Parathyroid adenoma (tissue), 2 donors: ENCODE measurements around the gene HCCS.

Source experiments
- H2AFZ ChIP-seq: fragments of 300-600 bp; sonication (generic); one replicate; pipeline ENCODE4 v1.7.0; 2017; ENCODE audit warnings: antibody characterized with exemption, mild to moderate bottlenecking
- H3K27ac ChIP-seq: fragments of 300-600 bp; sonication (generic); one replicate; pipeline ENCODE4 v1.7.0; 2017
- H3K27me3 ChIP-seq: fragments of 300-600 bp; sonication (generic); one replicate; pipeline ENCODE4 v1.7.0; 2017; ENCODE audit warnings: low read length; ENCODE audit not compliant: control insufficient read depth, insufficient read depth
- H3K36me3 ChIP-seq: fragments of 300-600 bp; sonication (generic); one replicate; pipeline ENCODE4 v1.7.0; 2017; ENCODE audit warnings: low read length; ENCODE audit not compliant: control insufficient read depth, insufficient read depth
- H3K4me1 ChIP-seq: fragments of 300-600 bp; sonication (generic); one replicate; pipeline ENCODE4 v1.7.0; 2017; ENCODE audit warnings: control low read depth
- H3K4me2 ChIP-seq: fragments of 300-600 bp; sonication (generic); one replicate; pipeline ENCODE4 v1.7.0; 2017; ENCODE audit warnings: low read length
- H3K4me3 ChIP-seq: fragments of 300-600 bp; sonication (generic); one replicate; pipeline ENCODE4 v1.7.0; 2017; ENCODE audit warnings: low read depth, low read length
- H3K79me2 ChIP-seq: fragments of 300-600 bp; sonication (generic); one replicate; pipeline ENCODE4 v1.7.0; 2017; ENCODE audit warnings: control low read depth
- H3K9ac ChIP-seq: fragments of 300-600 bp; sonication (generic); one replicate; pipeline ENCODE4 v1.7.0; 2017; ENCODE audit warnings: mild to moderate bottlenecking
- H3K9me3 ChIP-seq: fragments of 300-600 bp; sonication (generic); one replicate; pipeline ENCODE4 v1.7.0; 2017; ENCODE audit warnings: low read length; ENCODE audit not compliant: control insufficient read depth
- CTCF ChIP-seq: fragments of 300-600 bp; sonication (generic); IDR thresholded peaks from one replicate; pipeline ENCODE4 v1.7.0; 2017; ENCODE audit warnings: antibody characterized with exemption, mild to moderate bottlenecking
- donor health status: primary hyperparathyroidism.

Gene HCCS

GRCh38 chrX:11073381-11073780 lies 37.8 kb upstream of the HCCS start:
- H3K9ac ChIP-seq: no peak overlapping the region
- H3K4me3 ChIP-seq: no peak overlapping the region
- no peaks in the 10 kb centered on the region for H3K27me3 ChIP-seq
- no peak overlapping the region for H3K4me2 ChIP-seq
- H3K36me3 ChIP-seq: no peaks in the 10 kb centered on the region
- H3K27ac ChIP-seq: no peak overlapping the region
- H2AFZ ChIP-seq: no peak overlapping the region
- H3K9me3 ChIP-seq: no peaks in the 10 kb centered on the region
- no peaks in the 10 kb centered on the region for H3K79me2 ChIP-seq
- peaks cover 7% of the 10 kb centered on the region for H3K4me1 ChIP-seq
- no peak for TF ChIP-seq CTCF

GRCh38 chrX:11080741-11081305 lies 30.3 kb upstream of the HCCS start:
- no peak for TF ChIP-seq CTCF
- H3K27me3 ChIP-seq: no peaks in the 10 kb centered on the region
- H3K79me2 ChIP-seq: no peaks in the 10 kb centered on the region
- no peak overlapping the region for H3K4me2 ChIP-seq
- no peak overlapping the region for H3K27ac ChIP-seq
- H3K9me3 ChIP-seq: no peaks in the 10 kb centered on the region
- no peaks in the 10 kb centered on the region for H3K36me3 ChIP-seq
- H3K4me3 ChIP-seq: no peak overlapping the region
- peaks cover 10% of the 10 kb centered on the region for H3K4me1 ChIP-seq
- no peak overlapping the region for H3K9ac ChIP-seq
- no peak overlapping the region for H2AFZ ChIP-seq

- no peaks in the 10 kb centered on the region for H3K36me3 ChIP-seq
- H3K4me3 ChIP-seq: no peak overlapping the region
- H3K4me1 ChIP-seq: peaks cover 10% of the 10 kb centered on the region
- TF ChIP-seq CTCF: no peak
- no peaks in the 10 kb centered on the region for H3K79me2 ChIP-seq
- no peaks in the 10 kb centered on the region for H3K27me3 ChIP-seq
- H3K9me3 ChIP-seq: no peaks in the 10 kb centered on the region
- H3K27ac ChIP-seq: peak overlapping the region; percentile 47
- H3K9ac ChIP-seq: no peak overlapping the region
- no peak overlapping the region for H3K4me2 ChIP-seq
- peak overlapping the region; percentile 50 for H2AFZ ChIP-seq
Observed at GRCh38 chrX:11081511-11081910, 29.6 kb upstream of the HCCS start.

- Histone ChIP-seq H2AFZ (no peak overlapping the region), H3K4me2 (no peak overlapping the region), H3K9ac (no peak overlapping the region), H3K27me3 (no peaks in the 10 kb centered on the region), H3K79me2 (no peaks in the 10 kb centered on the region), H3K36me3 (no peaks in the 10 kb centered on the region), H3K27ac (peak overlapping the region; percentile 83), H3K9me3 (no peaks in the 10 kb centered on the region), H3K4me1 (peaks cover 10% of the 10 kb centered on the region), H3K4me3 (no peak overlapping the region)
- no peak for TF ChIP-seq CTCF
Observed at GRCh38 chrX:11085305-11085704, 25.8 kb upstream of the HCCS start.

GRCh38 chrX:11089802-11090201 lies 21.3 kb upstream of the HCCS start:
- Histone ChIP-seq H3K36me3 (no peaks in the 10 kb centered on the region), H3K27ac (no peak overlapping the region), H3K79me2 (no peaks in the 10 kb centered on the region), H2AFZ (no peak overlapping the region), H3K27me3 (no peaks in the 10 kb centered on the region), H3K9me3 (no peaks in the 10 kb centered on the region), H3K9ac (no peak overlapping the region), H3K4me1 (no peaks in the 10 kb centered on the region), H3K4me2 (no peak overlapping the region), H3K4me3 (no peak overlapping the region)
- TF ChIP-seq CTCF: no peak
